Right atrium auricular region (tissue), 2 donors: ENCODE results near the gene CISTR. TPM values are rescaled to one million over a fixed set of nuclear protein-coding genes. Genes with fewer than 3 reads are reported as not detected.

Experiments
- DNase-seq: peaks from one replicate; pipeline ENCODE4 v3.0.0-alpha.2; 2019; ENCODE audit warnings: low spot score
- H3K27ac ChIP-seq, 2 donors: fragments of 200-600 bp; sonication (generic); 1 replicate in 1 of 2; 2 replicates in 1 of 2; pipeline ENCODE4 v1.5.1; 2016 to 2019
- H3K27me3 ChIP-seq, 2 donors: fragments of 200-600 bp; sonication (generic); one replicate each; pipeline versions ENCODE4 v1.5.1 to v1.6.0; 2017 to 2019
- H3K36me3 ChIP-seq: fragments of 200-600 bp; sonication (generic); one replicate; pipeline ENCODE4 v1.5.1; 2016
- H3K4me1 ChIP-seq, 2 donors: fragments of 200-600 bp; sonication (generic); one replicate each; pipeline versions ENCODE4 v1.5.1 to v1.6.0; 2017 to 2019
- H3K4me3 ChIP-seq, 2 donors: fragments of 200-600 bp; sonication (generic); 1 replicate in 1 of 2; 2 replicates in 1 of 2; pipeline ENCODE4 v1.5.1; 2017 to 2019; ENCODE audit warnings: mild to moderate bottlenecking in 1 of 2, moderate library complexity in 1 of 2
- H3K9me3 ChIP-seq, 2 donors: fragments of 200-600 bp; sonication (generic); one replicate each; pipeline ENCODE4 v1.5.1; 2019
- total RNA-seq, 2 donors: library from RNA; depleted of rRNA; stranded (reverse); fragments of >200 nt; gene quantifications; one replicate each; pipeline ENCODE4 v1.1.0, GENCODE V29; 2016
- TF ChIP-seq, protein P1 (sequence below), 2 donors: fragments of 200-600 bp; sonication (generic); IDR thresholded peaks; one replicate each; pipeline ENCODE4 v1.5.1; 2019; ENCODE audit warnings: antibody characterized with exemption in 2 of 2

Gene CISTR
- total RNA-seq, 2 donors from 2014 or later = 3.7 TPM; not detected in 1

DNA sequence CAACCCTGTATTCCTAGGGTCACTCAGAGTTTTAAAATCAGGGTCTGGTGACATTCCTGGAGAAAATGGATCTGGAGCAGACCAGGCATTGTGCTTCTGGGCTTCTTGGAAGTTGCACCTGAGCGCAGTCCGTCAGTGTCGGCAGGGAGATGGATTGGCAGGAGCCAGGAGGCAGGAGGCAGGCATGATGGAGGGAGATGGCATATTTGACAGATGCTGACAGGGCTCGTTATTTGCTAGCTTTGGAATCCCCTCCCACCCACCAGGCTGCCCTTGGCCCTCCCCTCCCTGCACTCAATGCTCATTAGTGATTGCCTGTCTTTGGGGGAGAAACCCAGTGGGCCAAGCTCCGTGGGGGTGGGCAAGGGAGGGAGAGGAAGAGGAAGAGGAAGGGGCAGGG lies 4.7 kb downstream of the CISTR start:
- Histone ChIP-seq H3K27ac (no peak overlapping the region), H3K9me3 (no peaks in the 10 kb centered on the region), H3K36me3 (no peaks in the 10 kb centered on the region), H3K4me1 (peaks cover 0 to 33% of the 10 kb centered on the region in 2 donors), H3K4me3 (no peak overlapping the region), H3K27me3 (no peaks in the 10 kb centered on the region)
- no peak for DNase-seq
- TF ChIP-seq, protein P1, sequence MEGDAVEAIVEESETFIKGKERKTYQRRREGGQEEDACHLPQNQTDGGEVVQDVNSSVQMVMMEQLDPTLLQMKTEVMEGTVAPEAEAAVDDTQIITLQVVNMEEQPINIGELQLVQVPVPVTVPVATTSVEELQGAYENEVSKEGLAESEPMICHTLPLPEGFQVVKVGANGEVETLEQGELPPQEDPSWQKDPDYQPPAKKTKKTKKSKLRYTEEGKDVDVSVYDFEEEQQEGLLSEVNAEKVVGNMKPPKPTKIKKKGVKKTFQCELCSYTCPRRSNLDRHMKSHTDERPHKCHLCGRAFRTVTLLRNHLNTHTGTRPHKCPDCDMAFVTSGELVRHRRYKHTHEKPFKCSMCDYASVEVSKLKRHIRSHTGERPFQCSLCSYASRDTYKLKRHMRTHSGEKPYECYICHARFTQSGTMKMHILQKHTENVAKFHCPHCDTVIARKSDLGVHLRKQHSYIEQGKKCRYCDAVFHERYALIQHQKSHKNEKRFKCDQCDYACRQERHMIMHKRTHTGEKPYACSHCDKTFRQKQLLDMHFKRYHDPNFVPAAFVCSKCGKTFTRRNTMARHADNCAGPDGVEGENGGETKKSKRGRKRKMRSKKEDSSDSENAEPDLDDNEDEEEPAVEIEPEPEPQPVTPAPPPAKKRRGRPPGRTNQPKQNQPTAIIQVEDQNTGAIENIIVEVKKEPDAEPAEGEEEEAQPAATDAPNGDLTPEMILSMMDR (IDR thresholded peaks at IDR 0.05) = no peak

DNA sequence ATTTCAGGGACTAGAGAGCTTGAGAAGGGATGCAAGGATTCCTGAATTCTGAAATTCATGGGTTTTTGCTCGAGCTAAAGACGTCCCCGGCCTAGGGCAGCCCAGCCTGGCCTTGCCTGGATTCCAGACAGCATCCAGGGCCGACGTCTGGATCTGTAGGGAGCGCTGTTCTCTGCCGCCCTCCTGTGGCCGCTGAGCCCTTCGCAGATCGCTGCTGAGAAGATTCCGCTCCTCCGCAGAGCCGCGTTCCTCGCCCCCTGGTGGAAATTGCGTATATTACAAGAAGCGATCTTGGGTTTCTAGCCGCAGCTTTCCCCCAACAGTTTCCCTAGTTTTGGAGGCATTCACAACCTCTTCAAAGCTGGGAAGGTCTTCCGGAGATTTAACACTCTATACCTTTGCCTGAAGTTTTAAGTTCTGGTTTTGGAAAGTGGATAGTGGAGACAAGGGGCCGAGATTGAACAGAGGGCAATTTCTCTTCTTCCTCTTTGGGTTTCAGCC lies 5.1 kb downstream of the CISTR start:
- Histone ChIP-seq H3K9me3 (no peaks in the 10 kb centered on the region), H3K4me3 (no peak overlapping the region), H3K27me3 (no peaks in the 10 kb centered on the region), H3K36me3 (no peaks in the 10 kb centered on the region), H3K27ac (no peak overlapping the region), H3K4me1 (peaks cover 0 to 29% of the 10 kb centered on the region in 2 donors)
- TF ChIP-seq, protein P1 (IDR thresholded peaks at IDR 0.05) = peak; percentile 98 to 100
- peak; percentile 88 for DNase-seq

GRCh38 chr12:53744751-53745150 lies 7.0 kb downstream of the CISTR start:
- H3K4me3 ChIP-seq = no peak overlapping the region
- TF ChIP-seq, protein P1 (IDR thresholded peaks at IDR 0.05) = no peak

DNA sequence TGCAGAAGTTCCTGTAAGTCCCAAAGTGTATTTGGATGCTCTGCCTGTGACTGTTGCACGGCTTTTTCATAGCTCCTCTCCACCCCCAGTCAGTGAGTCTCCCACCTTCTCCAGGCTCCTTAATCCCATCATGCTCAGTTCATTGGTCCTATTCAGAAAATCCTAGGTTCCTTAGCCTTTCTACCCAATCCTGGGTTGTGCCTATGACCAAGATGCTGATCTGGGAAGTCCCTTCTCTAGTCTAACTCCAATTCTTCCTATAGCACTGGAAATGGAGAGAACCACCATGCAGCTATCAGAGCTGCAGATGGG lies 7.7 kb downstream of the CISTR start:
- Histone ChIP-seq H3K36me3 (no peaks in the 10 kb centered on the region), H3K4me1 (peaks cover 0 to 25% of the 10 kb centered on the region in 2 donors), H3K27me3 (peaks cover 0 to 4% of the 10 kb centered on the region in 2 donors), H3K4me3 (no peak overlapping the region), H3K27ac (no peak overlapping the region), H3K9me3 (no peaks in the 10 kb centered on the region)
- DNase-seq = no peak
- TF ChIP-seq, protein P1 (IDR thresholded peaks at IDR 0.05) = no peak

More at GRCh38 chr12:53744751-53745150, 7.0 kb downstream of the CISTR start:
- Histone ChIP-seq H3K27me3 (no peaks in the 10 kb centered on the region), H3K9me3 (no peaks in the 10 kb centered on the region), H3K4me1 (peaks cover 0 to 19% of the 10 kb centered on the region in 2 donors), H3K27ac (no peak overlapping the region), H3K36me3 (no peaks in the 10 kb centered on the region)
- DNase-seq = no peak

DNA sequence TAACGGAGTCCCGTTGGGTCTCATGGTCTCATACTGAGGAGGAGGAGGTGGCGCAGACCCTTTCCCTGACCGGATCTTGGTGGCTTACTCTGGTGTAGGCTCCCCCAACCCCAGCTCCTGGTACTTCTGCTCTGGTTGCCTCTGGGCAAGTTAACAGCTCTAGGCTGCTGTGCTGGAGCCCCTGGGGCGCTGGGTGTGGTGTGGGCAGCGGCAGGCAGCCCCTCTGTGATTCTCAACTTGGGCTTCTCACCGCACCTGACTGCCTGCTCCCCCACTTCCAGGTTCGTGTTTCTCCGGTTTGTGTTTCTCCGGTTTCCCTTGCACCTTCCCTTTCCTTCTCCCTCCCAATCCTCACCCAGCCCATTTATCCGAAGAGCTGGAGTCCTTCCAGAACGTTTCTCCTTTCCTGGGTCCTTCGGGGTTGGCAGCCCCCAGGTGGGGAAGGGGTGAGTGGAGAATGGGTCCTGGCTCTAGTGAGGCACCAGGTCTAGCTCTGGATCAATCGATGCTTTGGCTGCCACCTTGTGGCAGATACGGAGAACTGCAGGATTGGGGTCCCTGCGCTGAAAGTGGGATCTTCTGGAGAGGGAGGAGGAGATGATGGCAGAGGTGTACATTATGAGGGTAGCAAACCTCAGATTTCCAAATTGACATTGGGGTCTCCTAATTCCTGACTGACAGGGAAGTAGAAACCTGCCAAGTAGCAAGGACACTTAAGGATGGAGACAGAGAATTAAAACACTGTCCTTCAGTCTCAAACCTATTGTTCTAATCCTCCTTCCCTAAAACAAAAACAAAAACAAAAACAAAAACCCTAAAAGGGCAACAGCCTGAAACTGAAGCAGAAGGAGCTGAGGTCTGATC lies 8.3 kb downstream of the CISTR start:
- DNase-seq = no peak
- no peaks in the 10 kb centered on the region for H3K9me3 ChIP-seq
- H3K27me3 ChIP-seq = peaks cover 0 to 9% of the 10 kb centered on the region in 2 donors
- H3K36me3 ChIP-seq = no peaks in the 10 kb centered on the region
- H3K4me1 ChIP-seq = peaks cover 0 to 31% of the 10 kb centered on the region in 2 donors
- no peak overlapping the region for H3K4me3 ChIP-seq
- TF ChIP-seq, protein P1 (IDR thresholded peaks at IDR 0.05) = peak; percentile 87 to 97
- no peak overlapping the region for H3K27ac ChIP-seq
